Measurements from ENCODE around the gene NEDD8.
"Not testable (repeated sequence)": the region's sequence is repeated elsewhere in the genome, so short reads cannot be mapped to it uniquely, and the experiment has no call there.

NEDD8 gene

GRCh38 chr14:24204163-24205146, 27.7 kb downstream of the NEDD8 start:
- no peaks in the 10 kb centered on the region for H3K27me3 Mint-ChIP-seq (ENCODE audit: low read depth)
- H3K4me3 Mint-ChIP-seq, result no peak overlapping the region
- H3K9me3 Mint-ChIP-seq, result peaks cover 7% of the 10 kb centered on the region
- TF ChIP-seq, protein P1, sequence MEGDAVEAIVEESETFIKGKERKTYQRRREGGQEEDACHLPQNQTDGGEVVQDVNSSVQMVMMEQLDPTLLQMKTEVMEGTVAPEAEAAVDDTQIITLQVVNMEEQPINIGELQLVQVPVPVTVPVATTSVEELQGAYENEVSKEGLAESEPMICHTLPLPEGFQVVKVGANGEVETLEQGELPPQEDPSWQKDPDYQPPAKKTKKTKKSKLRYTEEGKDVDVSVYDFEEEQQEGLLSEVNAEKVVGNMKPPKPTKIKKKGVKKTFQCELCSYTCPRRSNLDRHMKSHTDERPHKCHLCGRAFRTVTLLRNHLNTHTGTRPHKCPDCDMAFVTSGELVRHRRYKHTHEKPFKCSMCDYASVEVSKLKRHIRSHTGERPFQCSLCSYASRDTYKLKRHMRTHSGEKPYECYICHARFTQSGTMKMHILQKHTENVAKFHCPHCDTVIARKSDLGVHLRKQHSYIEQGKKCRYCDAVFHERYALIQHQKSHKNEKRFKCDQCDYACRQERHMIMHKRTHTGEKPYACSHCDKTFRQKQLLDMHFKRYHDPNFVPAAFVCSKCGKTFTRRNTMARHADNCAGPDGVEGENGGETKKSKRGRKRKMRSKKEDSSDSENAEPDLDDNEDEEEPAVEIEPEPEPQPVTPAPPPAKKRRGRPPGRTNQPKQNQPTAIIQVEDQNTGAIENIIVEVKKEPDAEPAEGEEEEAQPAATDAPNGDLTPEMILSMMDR (IDR thresholded peaks at IDR 0.05; ENCODE audit: unreplicated experiment in 3 of 3), result no peak
- no peak overlapping the region for H3K27ac Mint-ChIP-seq
- H3K4me1 Mint-ChIP-seq, result no peaks in the 10 kb centered on the region
- H3K36me3 Mint-ChIP-seq (ENCODE audit: low read depth), result peaks cover 79% of the 10 kb centered on the region

DNA sequence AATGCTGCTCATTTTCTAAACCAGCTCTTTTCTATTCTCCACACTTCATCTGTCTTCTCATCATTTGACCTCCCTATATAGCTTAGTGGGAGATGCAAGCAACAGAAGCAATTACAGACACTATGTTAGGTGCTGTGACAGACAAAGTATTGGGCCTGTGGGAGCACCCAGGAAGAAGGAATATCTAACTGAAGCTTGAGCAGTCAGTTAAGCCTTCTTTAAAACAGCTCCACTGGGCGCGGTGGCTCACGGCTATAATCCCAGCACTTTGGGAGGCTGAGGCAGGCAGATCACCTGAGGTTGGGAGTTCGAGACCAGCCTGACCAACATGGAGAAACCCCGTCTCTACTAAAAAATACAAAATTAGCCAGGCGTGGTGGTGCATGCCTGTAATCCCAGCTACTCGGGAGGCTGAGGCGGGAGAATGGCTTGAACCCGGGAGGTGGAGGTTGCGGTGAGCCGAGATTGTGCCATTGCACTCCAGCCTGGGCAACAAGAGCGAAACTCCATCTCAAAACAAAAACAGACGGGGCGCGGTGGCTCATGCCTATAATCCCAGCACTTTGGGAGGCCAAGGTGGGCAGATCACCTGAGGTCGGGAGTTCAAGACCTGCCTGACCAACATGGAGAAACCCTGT, 28.8 kb downstream of the NEDD8 start:
- not testable (repeated sequence) for H3K27me3 Mint-ChIP-seq (ENCODE audit: low read depth); H3K9me3 Mint-ChIP-seq; H3K4me1 Mint-ChIP-seq; H3K27ac Mint-ChIP-seq; H3K4me3 Mint-ChIP-seq
- H3K36me3 Mint-ChIP-seq (ENCODE audit: low read depth), result peaks cover 84% of the 10 kb centered on the region

- not testable (repeated sequence) for H3K27ac Mint-ChIP-seq; H3K9me3 Mint-ChIP-seq; H3K27me3 Mint-ChIP-seq (ENCODE audit: low read depth); H3K4me1 Mint-ChIP-seq; H3K4me3 Mint-ChIP-seq
- peaks cover 77% of the 10 kb centered on the region for H3K36me3 Mint-ChIP-seq (ENCODE audit: low read depth)
These were observed 29.6 kb downstream of the NEDD8 start for GRCh38 chr14:24202538-24202937.

DNA sequence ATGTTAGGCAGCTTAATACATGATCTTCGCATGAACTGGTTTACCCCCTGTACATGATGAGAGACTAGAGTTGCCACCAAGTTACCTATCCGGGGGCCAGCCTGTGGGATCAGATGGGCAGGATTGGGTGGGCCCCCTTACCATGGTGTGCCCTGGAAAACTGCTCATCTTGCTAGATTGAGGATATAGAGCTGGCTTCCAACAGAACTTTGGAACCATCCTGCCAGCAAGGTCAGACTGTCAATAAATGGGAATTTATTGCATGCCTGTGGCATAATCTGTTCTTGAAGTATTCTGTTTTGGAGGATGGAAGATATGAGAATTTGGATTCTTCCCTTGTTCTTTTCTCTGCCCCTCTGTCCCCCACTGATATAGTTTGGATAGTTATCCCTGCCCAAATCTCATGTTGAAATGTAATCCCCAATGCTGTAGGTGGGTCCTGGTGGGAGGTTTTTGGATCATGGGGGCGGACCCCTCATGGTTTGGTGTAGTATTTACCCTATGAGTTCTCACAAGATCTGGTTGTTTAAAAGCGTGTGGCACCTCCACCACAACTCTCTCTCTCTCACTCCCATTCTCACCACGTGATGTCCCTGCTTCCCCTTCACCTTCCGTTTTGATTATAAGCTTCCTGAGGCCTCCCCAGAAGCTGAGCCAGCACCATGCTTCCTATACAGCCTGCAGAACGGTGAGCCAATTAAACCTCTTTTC, 33.2 kb downstream of the NEDD8 start:
- Mint-ChIP-seq H3K4me3 (peak overlapping the region; percentile 39 to 68 (median 64)), H3K9me3 (peaks cover 7% of the 10 kb centered on the region), H3K4me1 (peaks cover 34% of the 10 kb centered on the region), H3K27me3 (ENCODE audit: low read depth) (no peaks in the 10 kb centered on the region), H3K27ac (peak overlapping the region in 2 of 3 experiments; percentile 17 to 41), H3K36me3 (ENCODE audit: low read depth) (peaks cover 46% of the 10 kb centered on the region)
- TF ChIP-seq, protein P1 (IDR thresholded peaks at IDR 0.05; ENCODE audit: unreplicated experiment in 3 of 3), result no peak

DNA sequence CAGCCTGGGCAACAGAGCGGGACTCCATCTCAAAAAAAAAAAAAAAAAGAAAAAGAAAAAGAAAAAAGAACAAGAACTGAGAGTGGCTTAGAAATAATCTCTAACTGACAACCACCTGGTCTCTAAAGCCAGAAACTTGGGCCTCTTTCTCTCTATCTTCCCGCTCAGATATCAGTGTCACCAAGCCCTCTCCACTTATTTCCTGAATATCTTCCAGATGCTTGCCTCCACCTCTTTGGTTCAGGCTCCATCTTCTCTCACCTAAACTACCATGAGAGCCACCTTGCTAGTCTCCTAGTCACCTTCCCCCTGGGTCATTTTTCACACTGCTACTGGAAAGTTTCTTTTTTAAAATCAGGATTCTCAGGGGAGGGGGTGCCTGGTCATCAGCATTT, 35.1 kb downstream of the NEDD8 start:
- TF ChIP-seq, protein P1 (IDR thresholded peaks at IDR 0.05; ENCODE audit: unreplicated experiment in 3 of 3), result no peak
- H3K4me1 Mint-ChIP-seq, result peaks cover 35% of the 10 kb centered on the region
- no peaks in the 10 kb centered on the region for H3K9me3 Mint-ChIP-seq
- H3K36me3 Mint-ChIP-seq (ENCODE audit: low read depth), result peaks cover 44% of the 10 kb centered on the region
- H3K27me3 Mint-ChIP-seq (ENCODE audit: low read depth), result no peaks in the 10 kb centered on the region
- peak overlapping the region; percentile 86 to 90 (median 89) for H3K4me3 Mint-ChIP-seq
- peak overlapping the region; percentile 67 to 90 (median 82) for H3K27ac Mint-ChIP-seq

GRCh38 chr14:24196071-24197055, 35.8 kb downstream of the NEDD8 start:
- H3K9me3 Mint-ChIP-seq, result no peaks in the 10 kb centered on the region
- peak overlapping the region; percentile 90 to 99 (median 97) for H3K4me3 Mint-ChIP-seq
- H3K27me3 Mint-ChIP-seq (ENCODE audit: low read depth), result no peaks in the 10 kb centered on the region
- peaks cover 41% of the 10 kb centered on the region for H3K36me3 Mint-ChIP-seq (ENCODE audit: low read depth)
- TF ChIP-seq, protein P1 (IDR thresholded peaks at IDR 0.05; ENCODE audit: unreplicated experiment in 3 of 3), result no peak
- H3K27ac Mint-ChIP-seq, result peak overlapping the region; percentile 95 to 97 (median 95)
- peaks cover 35% of the 10 kb centered on the region for H3K4me1 Mint-ChIP-seq

All from nephron (organoid).